Right lobe of liver (tissue), 4 donors: ENCODE measurements around the gene PTGER2.

ENCODE experiments used
- CTCF ChIP-seq, 4 donors: fragments of 200-600 bp in 3 of 4; fragments of 450-650 bp in 1 of 4; IDR thresholded peaks; one replicate each; pipeline versions ENCODE4 v1.5.1 to v1.8.0; 2016 to 2022; ENCODE audit warnings: antibody characterized with exemption in 4 of 4, mild to moderate bottlenecking in 2 of 4
- POLR2A ChIP-seq: fragments of 450-650 bp; IDR thresholded peaks from one replicate; pipeline ENCODE4 v1.6.1; 2017; ENCODE audit warnings: antibody characterized with exemption, mild to moderate bottlenecking
- donor health status: DM: no; HTN: no; CAD: no.
- donor health status: DM: no; HTN: no; CAD: no.
- donor health status: DM: no; HTN: yes; CAD: no.

- TF ChIP-seq CTCF (IDR thresholded peaks at IDR 0.05) (no peak), POLR2A (no peak)
Measured at GRCh38 chr14:52349731-52350130, 35.6 kb downstream of the PTGER2 start.
